Keratinocyte (primary cell): ENCODE data around the gene PDE10A. TPM values are rescaled to one million over a fixed set of nuclear protein-coding genes. Genes with fewer than 3 reads are reported as not detected.
A peak's percentile ranks its signal among the peaks of the same experiment; 100 is the strongest.

Source experiments
- DNase-seq: peaks from one replicate; pipeline ENCODE4 v3.0.0-alpha.2; 2011; ENCODE audit warnings: low read depth, missing footprints, low spot score
- FAIRE-seq: peaks from 2 replicates; lab custom pipeline; 2011; peaks lifted over from hg19 to GRCh38; lab: Jason Lieb, UNC
- H2AFZ ChIP-seq: 2 replicates; pipeline ENCODE4 v1.6.0; 2012; ENCODE audit warnings: low read length, control low read depth, inconsistent platforms; ENCODE audit not compliant: control insufficient read depth
- H3K27ac ChIP-seq: 2 replicates; pipeline ENCODE4 v1.5.1; 2011; ENCODE audit warnings: low read length; ENCODE audit not compliant: control insufficient read depth, insufficient read depth
- H3K27me3 ChIP-seq: 3 replicates; pipeline ENCODE4 v1.6.0; 2011; ENCODE audit warnings: low read length; ENCODE audit not compliant: control insufficient read depth, insufficient read depth; ENCODE audit errors: extremely low read depth
- H3K36me3 ChIP-seq, 2 experiments: 2 replicates in 1 of 2; 3 replicates in 1 of 2; pipeline ENCODE4 v1.5.1; 2011; ENCODE audit warnings: low read length in 2 of 2, mild to moderate bottlenecking in 1 of 2; ENCODE audit not compliant: control insufficient read depth in 2 of 2, insufficient read depth in 2 of 2; ENCODE audit errors: extremely low read depth in 1 of 2
- H3K4me1 ChIP-seq: 3 replicates; pipeline ENCODE4 v1.5.1; 2011; ENCODE audit warnings: low read length; ENCODE audit not compliant: control insufficient read depth, insufficient read depth; ENCODE audit errors: extremely low read depth
- H3K4me2 ChIP-seq: 3 replicates; pipeline ENCODE4 v1.6.0; 2011; ENCODE audit warnings: low read depth, low read length; ENCODE audit not compliant: control insufficient read depth, insufficient read depth; ENCODE audit errors: extremely low read depth
- H3K4me3 ChIP-seq, 3 experiments: fragments of 200-600 bp in 1 of 3; sonication (generic) in 1 of 3; 2 replicates in 2 of 3; 3 replicates in 1 of 3; pipeline ENCODE4 v1.5.1; 2011 to 2016; ENCODE audit warnings: low read length in 3 of 3, mild to moderate bottlenecking in 3 of 3, control low read depth in 2 of 3, inconsistent platforms in 1 of 3, low read depth in 1 of 3, mixed read lengths in 1 of 3, mixed run types in 1 of 3, moderate library complexity in 1 of 3; ENCODE audit not compliant: control insufficient read depth in 2 of 3, insufficient read depth in 2 of 3; ENCODE audit errors: extremely low read depth in 1 of 3
- H3K79me2 ChIP-seq: 2 replicates; pipeline ENCODE4 v1.6.0; 2012; ENCODE audit warnings: low read length; ENCODE audit not compliant: control insufficient read depth, insufficient read depth
- H3K9ac ChIP-seq: 3 replicates; pipeline ENCODE4 v1.6.0; 2011; ENCODE audit warnings: low read length; ENCODE audit not compliant: control insufficient read depth, insufficient read depth; ENCODE audit errors: extremely low read depth
- H3K9me1 ChIP-seq: 3 replicates; pipeline ENCODE4 v1.6.0; 2011; ENCODE audit warnings: low read length; ENCODE audit not compliant: control insufficient read depth, insufficient read depth; ENCODE audit errors: extremely low read depth
- H3K9me3 ChIP-seq: 2 replicates; pipeline ENCODE4 v1.5.1; 2012; ENCODE audit warnings: low read depth, low read length; ENCODE audit not compliant: control insufficient read depth
- H4K20me1 ChIP-seq: 3 replicates; pipeline ENCODE4 v1.6.0; 2011; ENCODE audit warnings: low read length; ENCODE audit not compliant: control insufficient read depth, insufficient read depth; ENCODE audit errors: extremely low read depth
- EZH2 ChIP-seq: IDR thresholded peaks from one replicate; pipeline ENCODE4 v1.6.1; 2012; ENCODE audit warnings: inconsistent platforms, mild to moderate bottlenecking, low read length, moderate library complexity
- dilution Hi-C: fragments of 300-500 bp; cut with MboI; formaldehyde crosslinking; loops from one replicate; pipeline ENCODE4 v1.7.0; 2020; ENCODE audit warnings: low sequenced_read_pairs; ENCODE audit not compliant: extremely low pct_ligation_motif_present
- polyA plus RNA-seq, 5 experiments: library from polyadenylated mRNA; depleted of rRNA in 3 of 5; stranded (reverse) in 3 of 5; stranded (forward) in 1 of 5; unstranded in 1 of 5; fragments of >200 nt; gene quantifications; 1 replicate in 1 of 5; 2 replicates in 3 of 5; 3 replicates in 1 of 5; pipeline versions ENCODE4 v1.2.1 to v1.2.3, GENCODE V29; 2011 to 2012; ENCODE audit warnings: missing spikeins in 2 of 5, low read depth in 1 of 5, low replicate concordance in 1 of 5
- TF ChIP-seq, protein P1 (sequence below), 3 experiments: IDR thresholded peaks in 1 of 3; conservative IDR thresholded peaks in 1 of 3; optimal IDR thresholded peaks in 1 of 3; 2 replicates in 2 of 3; 3 replicates in 1 of 3; pipeline versions ENCODE3 to v1.5.1; 2011; ENCODE audit warnings: low read length in 3 of 3, mild to moderate bottlenecking in 3 of 3, moderate library complexity in 2 of 3, control low read depth in 1 of 3, inconsistent platforms in 1 of 3; ENCODE audit not compliant: insufficient read depth in 2 of 3; ENCODE audit errors: extremely low read depth in 1 of 3

Gene PDE10A
- polyA plus RNA-seq, 1 donor (not counting 4 experiments of a cell fraction or from before 2014, with no cell fraction given) = not detected

DNA sequence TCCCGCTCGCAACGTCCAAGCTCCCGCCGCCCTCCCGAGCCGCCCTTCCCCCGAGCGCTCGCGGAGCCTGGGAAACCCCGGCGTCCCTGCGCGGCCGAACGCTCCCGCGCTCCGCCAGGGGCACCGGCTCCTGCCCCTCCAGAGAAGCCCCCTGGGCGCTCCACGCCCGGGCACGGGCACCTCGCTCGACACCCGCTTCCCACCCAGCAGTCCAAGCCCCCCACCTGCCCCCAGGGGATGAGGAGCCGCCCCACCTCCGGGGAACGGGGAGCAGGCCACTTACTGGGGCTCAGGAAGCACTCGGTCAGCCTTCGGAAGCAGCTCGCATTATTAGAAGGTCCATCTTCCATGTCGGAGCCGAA, 1.4 kb downstream of the PDE10A start:
- dilution Hi-C loops = no loop called here
- peaks cover 55% of the 10 kb centered on the region for H3K27me3 ChIP-seq
- FAIRE-seq (no peak), DNase-seq (no peak)
- peak; percentile 50 for TF ChIP-seq EZH2
- TF ChIP-seq, protein P1, sequence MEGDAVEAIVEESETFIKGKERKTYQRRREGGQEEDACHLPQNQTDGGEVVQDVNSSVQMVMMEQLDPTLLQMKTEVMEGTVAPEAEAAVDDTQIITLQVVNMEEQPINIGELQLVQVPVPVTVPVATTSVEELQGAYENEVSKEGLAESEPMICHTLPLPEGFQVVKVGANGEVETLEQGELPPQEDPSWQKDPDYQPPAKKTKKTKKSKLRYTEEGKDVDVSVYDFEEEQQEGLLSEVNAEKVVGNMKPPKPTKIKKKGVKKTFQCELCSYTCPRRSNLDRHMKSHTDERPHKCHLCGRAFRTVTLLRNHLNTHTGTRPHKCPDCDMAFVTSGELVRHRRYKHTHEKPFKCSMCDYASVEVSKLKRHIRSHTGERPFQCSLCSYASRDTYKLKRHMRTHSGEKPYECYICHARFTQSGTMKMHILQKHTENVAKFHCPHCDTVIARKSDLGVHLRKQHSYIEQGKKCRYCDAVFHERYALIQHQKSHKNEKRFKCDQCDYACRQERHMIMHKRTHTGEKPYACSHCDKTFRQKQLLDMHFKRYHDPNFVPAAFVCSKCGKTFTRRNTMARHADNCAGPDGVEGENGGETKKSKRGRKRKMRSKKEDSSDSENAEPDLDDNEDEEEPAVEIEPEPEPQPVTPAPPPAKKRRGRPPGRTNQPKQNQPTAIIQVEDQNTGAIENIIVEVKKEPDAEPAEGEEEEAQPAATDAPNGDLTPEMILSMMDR (optimal IDR thresholded peaks at IDR 0.05 in 1 of 3, IDR thresholded peaks at IDR 0.05 in 1 of 3, conservative IDR thresholded peaks at IDR 0.05 in 1 of 3; ENCODE audit: extremely low read depth in 1 of 3, insufficient read depth in 2 of 3, low read length in 3 of 3) = no peak
- H3K9me3 ChIP-seq = no peaks in the 10 kb centered on the region
- H3K9me1 ChIP-seq = no peaks in the 10 kb centered on the region
- no peaks in the 10 kb centered on the region for H3K79me2 ChIP-seq
- no peaks in the 10 kb centered on the region for H4K20me1 ChIP-seq
- no peak overlapping the region for H3K9ac ChIP-seq
- no peak overlapping the region for H2AFZ ChIP-seq
- H3K27ac ChIP-seq = no peak overlapping the region
- no peaks in the 10 kb centered on the region for H3K36me3 ChIP-seq
- no peaks in the 10 kb centered on the region for H3K4me1 ChIP-seq
- H3K4me3 ChIP-seq = no peak overlapping the region
- no peak overlapping the region for H3K4me2 ChIP-seq

DNA sequence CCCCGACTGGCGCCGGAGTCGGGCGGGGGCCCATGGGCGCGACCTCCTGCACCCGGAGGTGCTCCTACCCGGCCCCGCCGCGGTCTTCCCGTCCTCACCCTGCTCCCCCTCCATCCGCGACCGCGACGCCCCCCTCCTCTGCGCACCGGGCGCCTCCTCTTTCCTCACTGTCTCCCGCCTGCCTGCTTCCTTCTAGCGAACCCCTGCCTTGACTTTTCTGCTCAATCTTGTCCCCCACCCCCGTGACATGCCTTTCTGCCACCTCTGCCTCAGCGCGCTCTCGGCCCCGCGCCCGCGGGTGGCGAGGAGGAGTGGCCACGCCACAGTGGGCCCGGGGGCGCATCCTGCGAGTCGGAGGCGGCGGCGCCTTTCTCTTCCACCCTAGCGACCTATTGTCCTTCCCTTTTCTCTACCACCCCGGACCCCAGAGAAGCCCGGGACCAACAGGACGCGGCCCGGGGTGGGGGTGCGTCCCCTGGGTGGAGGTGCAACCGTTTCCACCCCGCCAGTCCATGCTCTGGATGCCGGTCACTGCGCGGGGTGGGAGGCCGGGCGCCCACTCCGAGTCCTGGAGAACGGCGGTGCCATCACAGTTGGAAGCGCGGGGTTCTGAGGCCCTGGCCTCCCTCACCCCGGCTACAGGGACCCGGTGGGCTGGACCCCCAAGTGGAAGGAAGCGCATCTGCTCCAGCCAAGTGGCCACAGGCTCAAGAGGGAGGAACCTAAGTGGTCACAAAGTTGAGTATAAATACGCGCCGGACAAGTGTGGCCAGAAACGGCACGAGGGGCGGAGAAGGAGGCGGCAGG, 2.0 kb downstream of the PDE10A start:
- Histone ChIP-seq H4K20me1 (no peaks in the 10 kb centered on the region), H3K9me1 (no peaks in the 10 kb centered on the region), H2AFZ (no peak overlapping the region), H3K27me3 (peaks cover 52% of the 10 kb centered on the region), H3K4me1 (no peaks in the 10 kb centered on the region), H3K9ac (no peak overlapping the region), H3K9me3 (no peaks in the 10 kb centered on the region), H3K4me3 (no peak overlapping the region), H3K27ac (no peak overlapping the region), H3K79me2 (no peaks in the 10 kb centered on the region), H3K4me2 (no peak overlapping the region), H3K36me3 (no peaks in the 10 kb centered on the region)
- dilution Hi-C loops = no loop called here
- DNase-seq (no peak), FAIRE-seq (no peak)
- TF ChIP-seq EZH2 = peak; percentile 85
- TF ChIP-seq, protein P1 (optimal IDR thresholded peaks at IDR 0.05 in 1 of 3, IDR thresholded peaks at IDR 0.05 in 1 of 3, conservative IDR thresholded peaks at IDR 0.05 in 1 of 3; ENCODE audit: extremely low read depth in 1 of 3, insufficient read depth in 2 of 3, low read length in 3 of 3) = no peak
